K562 (cell line): ENCODE results near the gene RPS6KA2. TPM values are rescaled to one million over a fixed set of nuclear protein-coding genes. Genes with fewer than 3 reads are reported as not detected.

Source experiments
- ATAC-seq: fragments of 200-7000 bp; cut with Tn5 transposase; 3 replicates; pipeline ENCODE4 v1.9.1; 2020; ENCODE audit warnings: moderate library complexity
- BruUV-seq: library from RNA; stranded (reverse); fragments of 400-500 nt; replicated peaks from 2 replicates; lab custom pipeline; 2021; lab: Mats Ljungman, UMichigan
- CTCF ChIA-PET: fragments of 300-600 bp; formaldehyde crosslinking; extraction: SDS; loops from one replicate; lab custom pipeline; 2021; ENCODE audit warnings: low intra/inter-chr PET ratio; lab: Yijun Ruan, JAX
- POLR2A ChIA-PET: fragments of 300-600, 350-650 bp; sonication (Branson Sonifier 250); formaldehyde crosslinking; extraction: SDS; loops from one replicate; lab custom pipeline; 2021; ENCODE audit warnings: antibody characterized with exemption, inconsistent platforms; lab: Yijun Ruan, JAX
- DNase-seq, 4 experiments: peaks; one replicate each; pipeline versions ENCODE4 v3.0.0 to v3.0.0-alpha.2; 2011 to 2018; ENCODE audit warnings: low spot score in 3 of 4, mixed read lengths in 3 of 4; ENCODE audit errors: extremely low read depth in 1 of 4
- FAIRE-seq: peaks from 2 replicates; lab custom pipeline; 2011; peaks lifted over from hg19 to GRCh38; lab: Jason Lieb, UNC
- H2AFZ ChIP-seq: 2 replicates; pipeline ENCODE4 v1.6.0; 2011; ENCODE audit warnings: low read depth, low read length, control low read depth, inconsistent platforms
- H3K27ac ChIP-seq: fragments of 200-600 bp; 3 replicates; pipeline ENCODE4 v1.8.0; 2011; ENCODE audit warnings: low read depth, mild to moderate bottlenecking, control low read depth, inconsistent platforms, low read length, moderate library complexity, mixed read lengths; ENCODE audit errors: extremely low read depth
- H3K27me3 ChIP-seq, 2 experiments: fragments of 300-600 bp in 1 of 2; 2 replicates in 1 of 2; 3 replicates in 1 of 2; pipeline versions ENCODE4 v1.6.0 to v1.8.0; 2011; ENCODE audit warnings: inconsistent platforms in 2 of 2, low read length in 2 of 2, mild to moderate bottlenecking in 1 of 2, mixed read lengths in 1 of 2, moderate library complexity in 1 of 2; ENCODE audit not compliant: control insufficient read depth in 2 of 2, insufficient read depth in 2 of 2
- H3K36me3 ChIP-seq: fragments of 300-600 bp; 3 replicates; pipeline ENCODE4 v1.8.0; 2011; ENCODE audit warnings: mild to moderate bottlenecking, low read length, inconsistent platforms; ENCODE audit not compliant: control insufficient read depth, insufficient read depth
- H3K4me1 ChIP-seq, 2 experiments: fragments of 200-600 bp in 1 of 2; replicated peaks in 1 of 2; 2 replicates in 1 of 2; 3 replicates in 1 of 2; pipeline versions ENCODE4 v1.5.1 to v1.8.0; 2011; ENCODE audit warnings: inconsistent platforms in 2 of 2, low read length in 2 of 2, mild to moderate bottlenecking in 1 of 2, mixed read lengths in 1 of 2, moderate library complexity in 1 of 2; ENCODE audit not compliant: control insufficient read depth in 2 of 2, insufficient read depth in 2 of 2
- H3K4me2 ChIP-seq: 2 replicates; pipeline ENCODE4 v1.6.1; 2011; ENCODE audit warnings: low read length, control low read depth, inconsistent platforms, mixed read lengths; ENCODE audit not compliant: insufficient read depth
- H3K4me3 ChIP-seq: fragments of 200-600 bp; sonication (generic), shearing (Covaris generic); 2 replicates; pipeline ENCODE4 v1.5.1; 2016; ENCODE audit warnings: control low read depth, inconsistent platforms
- H3K79me2 ChIP-seq: fragments of 200-600 bp; 3 replicates; pipeline ENCODE4 v1.8.0; 2011; ENCODE audit warnings: low read length, inconsistent platforms; ENCODE audit not compliant: control insufficient read depth, insufficient read depth
- H3K9ac ChIP-seq, 2 experiments: 2 replicates each; pipeline versions ENCODE4 v1.6.0 to v1.6.1; 2011; ENCODE audit warnings: low read depth in 2 of 2, low read length in 2 of 2, control low read depth in 1 of 2, inconsistent platforms in 1 of 2, mild to moderate bottlenecking in 1 of 2, mixed read lengths in 1 of 2; ENCODE audit not compliant: insufficient read depth in 1 of 2
- H3K9me1 ChIP-seq: one replicate; pipeline ENCODE4 v1.6.0; 2011; ENCODE audit warnings: inconsistent platforms, mild to moderate bottlenecking, low read length, moderate library complexity; ENCODE audit not compliant: control insufficient read depth, insufficient read depth
- H3K9me3 ChIP-seq: replicated peaks from 2 replicates; pipeline ENCODE4 v1.5.1; 2011; ENCODE audit warnings: low read depth, low read length, inconsistent platforms; ENCODE audit not compliant: control insufficient read depth, insufficient read depth
- H4K20me1 ChIP-seq: replicated peaks from 2 replicates; pipeline ENCODE4 v1.6.1; 2011; ENCODE audit warnings: low read length, inconsistent platforms, mixed read lengths; ENCODE audit not compliant: control insufficient read depth, insufficient read depth
- BCOR ChIP-seq: fragments of 450-650 bp; IDR thresholded peaks from 2 replicates; pipeline ENCODE4 v1.6.1; 2016
- E2F3 ChIP-seq: fragments of 250-450 bp; sonication (Bioruptor Pico); IDR thresholded peaks from 2 replicates; pipeline ENCODE4 v1.4.0; 2020; ENCODE audit warnings: mild to moderate bottlenecking
- IRF1 ChIP-seq: sonication (generic); formaldehyde crosslinking; IDR thresholded peaks from 2 replicates; pipeline ENCODE4 v1.8.0; 2022; ENCODE audit warnings: missing genetic modification reagents, mild to moderate bottlenecking, borderline replicate concordance
- KLF13 ChIP-seq: fragments of 450-650 bp; IDR thresholded peaks from 2 replicates; pipeline ENCODE4 v1.6.1; 2016; ENCODE audit warnings: missing genetic modification characterization, low read depth, mild to moderate bottlenecking, missing compliant biosample characterization, moderate library complexity, borderline replicate concordance
- LEF1 ChIP-seq: fragments of 450-650 bp; IDR thresholded peaks from 2 replicates; pipeline ENCODE4 v1.6.1; 2016; ENCODE audit warnings: mild to moderate bottlenecking
- MCM2 ChIP-seq: fragments of 450-650 bp; IDR thresholded peaks from 2 replicates; pipeline ENCODE4 v1.6.1; 2017; ENCODE audit warnings: low read depth, mild to moderate bottlenecking
- RBM34 ChIP-seq: fragments of 200-400 bp; formaldehyde crosslinking; IDR thresholded peaks from 2 replicates; pipeline ENCODE4 v1.6.1; 2018; ENCODE audit warnings: low read length, borderline replicate concordance; ENCODE audit not compliant: insufficient read depth
- SMARCE1 ChIP-seq: fragments of 450-650 bp; IDR thresholded peaks from 2 replicates; pipeline ENCODE4 v1.7.1; 2016; ENCODE audit warnings: mild to moderate bottlenecking
- SMC3 ChIP-seq: conservative IDR thresholded peaks from 2 replicates; pipeline ENCODE4 v1.6.1; 2011; ENCODE audit warnings: low read depth, low read length, improper control_type of control experiment; ENCODE audit not compliant: insufficient read depth
- THAP7 ChIP-seq: fragments of 250-450 bp; sonication (Bioruptor Pico); IDR thresholded peaks from 2 replicates; pipeline ENCODE4 v1.5.0; 2021
- XRCC5 ChIP-seq: fragments of 200-400 bp; formaldehyde crosslinking; IDR thresholded peaks from 2 replicates; pipeline ENCODE4 v1.6.1; 2017; ENCODE audit warnings: low read depth, mild to moderate bottlenecking, low read length
- ZEB2 ChIP-seq: fragments of 450-650 bp; IDR thresholded peaks from 2 replicates; pipeline ENCODE4 v1.6.1; 2016
- ZNF134 ChIP-seq: fragments of 250-450 bp; sonication (Bioruptor Pico); conservative IDR thresholded peaks from 2 replicates; pipeline ENCODE4 v1.4.0; 2020
- ZNF140 ChIP-seq: fragments of 250-450 bp; sonication (Bioruptor Pico); IDR thresholded peaks from 2 replicates; pipeline ENCODE4 v1.8.0; 2021; ENCODE audit warnings: moderate library complexity, mild to moderate bottlenecking, inconsistent platforms
- WGBS: fragments of 100-300 bp; shearing (Covaris generic); methylation state at CpG from one replicate; pipeline ENCODE4 v1.1.6; 2016; ENCODE audit warnings: low coverage, mixed read lengths; ENCODE audit not compliant: insufficient coverage; ENCODE audit errors: missing lambda C conversion rate; 5-methylcytosine and 5-hydroxymethylcytosine counted together
- in situ Hi-C: fragments of 300-500 bp; cut with MboI; formaldehyde crosslinking; loops from 4 replicates; pipeline ENCODE4 v1.15.0; 2018; ENCODE audit warnings: inconsistent platforms, mixed read lengths
- intact Hi-C: fragments of 100-400 bp; cut with micrococcal nuclease; formaldehyde crosslinking; loops from 2 replicates; pipeline ENCODE4 v1.14.2; 2022
- polyA plus RNA-seq, 8 experiments: library from polyadenylated mRNA; depleted of rRNA in 4 of 8; stranded (reverse) in 5 of 8; unstranded in 3 of 8; fragments of >200 nt; fragmentation: Nextera tagmentation in 2 of 8; fragmentation: Illumina TruSeq in 1 of 8; extraction: Ambion mirVana in 2 of 8; extraction: Trizol in 1 of 8; gene quantifications; 2 replicates each; pipeline versions ENCODE4 v1.2.1 to v1.2.3, GENCODE V29; 2011 to 2014; ENCODE audit warnings: inconsistent platforms in 1 of 8, missing spikeins in 1 of 8
- total RNA-seq, 7 experiments: library from RNA; depleted of rRNA in 6 of 7; stranded (reverse); fragments of >200 nt in 6 of 7; fragmentation: Illumina TruSeq in 2 of 7; extraction: Trizol in 2 of 7; gene quantifications; 2 replicates each; pipeline versions ENCODE4 v1.2.1 to v1.2.3, GENCODE V29; 2011 to 2021; ENCODE audit warnings: low replicate concordance in 1 of 7
- TF ChIP-seq, protein P1 (sequence below): fragments of 450-650 bp; formaldehyde crosslinking; IDR thresholded peaks from 2 replicates; pipeline ENCODE4 v1.4.0; 2020; ENCODE audit warnings: mild to moderate bottlenecking, moderate library complexity
- TF ChIP-seq, protein P2 (sequence below), 2 experiments: fragments of 450-650 bp in 1 of 2; sonication (generic) in 1 of 2; formaldehyde crosslinking in 1 of 2; IDR thresholded peaks in 1 of 2; conservative IDR thresholded peaks in 1 of 2; 2 replicates each; pipeline versions ENCODE4 v1.6.1 to v1.8.1; 2016 to 2023; ENCODE audit warnings: mild to moderate bottlenecking in 2 of 2, moderate library complexity in 2 of 2, inconsistent platforms in 1 of 2, missing genetic modification reagents in 1 of 2
- TF ChIP-seq, protein P3 (sequence below): fragments of 250-450 bp; sonication (Bioruptor Pico); IDR thresholded peaks from 2 replicates; pipeline ENCODE4 v1.5.1; 2021; ENCODE audit warnings: mild to moderate bottlenecking

The RPS6KA2 gene
- total and polyA plus RNA-seq, 9 of the 15 experiments (the other 6 are each of a cell fraction or from before 2014, with no cell fraction given) = 0.29 to 1.00 (median 0.53) TPM

DNA sequence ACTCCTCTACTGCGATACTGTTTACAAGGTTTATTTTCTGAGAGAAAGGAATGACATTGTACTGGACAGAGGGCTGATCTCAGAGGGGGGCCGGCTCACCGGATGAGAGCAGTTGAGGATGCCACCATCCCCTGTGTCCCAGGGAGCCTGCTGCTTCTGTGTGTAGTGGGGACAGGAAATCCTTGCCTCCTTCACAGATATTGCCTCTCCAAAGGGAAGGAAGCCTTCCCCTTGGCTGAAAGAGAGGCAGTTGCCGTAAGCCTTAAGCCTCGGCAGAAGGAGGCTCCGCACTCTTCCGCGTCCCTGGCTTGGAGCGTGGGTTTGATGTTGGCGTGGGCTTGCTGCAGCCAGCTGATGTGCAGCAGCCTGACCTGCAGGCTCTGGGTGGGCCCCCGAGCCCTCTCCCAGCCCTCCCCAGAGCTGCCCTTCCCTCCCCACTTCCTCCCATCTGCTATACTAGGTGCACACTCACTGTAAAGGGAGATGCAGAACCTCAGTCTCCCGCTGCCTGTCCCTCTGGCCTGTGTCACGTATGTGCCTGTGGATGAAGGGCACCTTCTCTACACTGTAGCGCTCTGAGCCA lies 45.7 kb upstream of the RPS6KA2 start (continued):
- TF ChIP-seq E2F3 (CRISPR knock-in tag) (no peak), MCM2 (no peak), SMARCE1 (no peak)
- TF ChIP-seq, all 486 proteins: peak for 0

DNA sequence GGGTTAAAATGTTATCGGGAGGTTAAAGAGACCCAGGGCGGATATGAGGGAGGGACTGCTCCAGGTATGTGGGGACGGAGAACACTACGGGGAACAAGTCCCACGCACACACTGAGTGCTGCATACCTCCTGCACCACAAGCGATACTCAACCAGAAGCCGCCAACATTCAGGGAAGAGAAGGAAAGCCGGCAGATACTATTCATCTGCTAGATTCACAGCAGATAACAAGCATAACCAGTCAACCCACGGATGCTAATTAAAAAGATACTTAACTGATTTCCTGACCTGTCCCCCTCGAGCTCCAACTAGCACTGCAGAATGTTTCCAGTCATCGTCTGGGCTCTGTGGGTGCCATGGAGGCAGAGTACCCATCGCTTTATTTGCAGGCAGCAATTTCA lies 45.1 kb upstream of the RPS6KA2 start:
- H3K4me2 ChIP-seq = no peak overlapping the region
- H3K4me1 ChIP-seq = no peaks in the 10 kb centered on the region; a peak in 1 of 5 replicates
- DNase-seq = no peak
- no TSS peak for BruUV-seq
- no peak overlapping the region for H3K4me3 ChIP-seq
- ChIA-PET POLR2A (interaction anchor here (0.5 to 1.4 kb wide), 2 partner anchors 25 to 170 kb away, joined by 3 read pairs; no protein-coding TSS in a partner anchor), CTCF (no interaction called here)
- H2AFZ ChIP-seq = no peak overlapping the region
- no peak overlapping the region for H3K27ac ChIP-seq
- H3K9me1 ChIP-seq = no peaks in the 10 kb centered on the region
- no peaks in the 10 kb centered on the region for H3K9me3 ChIP-seq
- H3K9ac ChIP-seq = no peak overlapping the region
- no peaks in the 10 kb centered on the region for H3K36me3 ChIP-seq
- 2% methylated on average over 12 of the region's 12 CpGs for WGBS
- H3K27me3 ChIP-seq = peaks cover 29 to 75% of the 10 kb centered on the region in 2 experiments
- in situ Hi-C loops (no loop called here), intact Hi-C loops (no loop called here)
- no peak for FAIRE-seq
- no peaks in the 10 kb centered on the region for H3K79me2 ChIP-seq
- no peak for ATAC-seq
- H4K20me1 ChIP-seq = peaks cover 3% of the 10 kb centered on the region; the same call in 1 of the 2 replicates
- TF ChIP-seq THAP7 (no peak), ZNF134 (CRISPR knock-in tag) (no peak), RBM34 (no peak), XRCC5 (no peak), SMC3 (no peak), ZNF140 (CRISPR knock-in tag) (no peak), ZEB2 (no peak), KLF13 (tag) (no peak), IRF1 (CRISPR knock-in tag) (no peak), LEF1 (no peak), BCOR (no peak)
- TF ChIP-seq, protein P1, sequence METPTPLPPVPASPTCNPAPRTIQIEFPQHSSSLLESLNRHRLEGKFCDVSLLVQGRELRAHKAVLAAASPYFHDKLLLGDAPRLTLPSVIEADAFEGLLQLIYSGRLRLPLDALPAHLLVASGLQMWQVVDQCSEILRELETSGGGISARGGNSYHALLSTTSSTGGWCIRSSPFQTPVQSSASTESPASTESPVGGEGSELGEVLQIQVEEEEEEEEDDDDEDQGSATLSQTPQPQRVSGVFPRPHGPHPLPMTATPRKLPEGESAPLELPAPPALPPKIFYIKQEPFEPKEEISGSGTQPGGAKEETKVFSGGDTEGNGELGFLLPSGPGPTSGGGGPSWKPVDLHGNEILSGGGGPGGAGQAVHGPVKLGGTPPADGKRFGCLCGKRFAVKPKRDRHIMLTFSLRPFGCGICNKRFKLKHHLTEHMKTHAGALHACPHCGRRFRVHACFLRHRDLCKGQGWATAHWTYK = no peak
- TF ChIP-seq, protein P2, sequence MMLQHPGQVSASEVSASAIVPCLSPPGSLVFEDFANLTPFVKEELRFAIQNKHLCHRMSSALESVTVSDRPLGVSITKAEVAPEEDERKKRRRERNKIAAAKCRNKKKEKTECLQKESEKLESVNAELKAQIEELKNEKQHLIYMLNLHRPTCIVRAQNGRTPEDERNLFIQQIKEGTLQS (IDR thresholded peaks at IDR 0.05) = no peak
- TF ChIP-seq, protein P2 (CRISPR knock-in tag; conservative IDR thresholded peaks at IDR 0.05) = no peak
- TF ChIP-seq, protein P3, sequence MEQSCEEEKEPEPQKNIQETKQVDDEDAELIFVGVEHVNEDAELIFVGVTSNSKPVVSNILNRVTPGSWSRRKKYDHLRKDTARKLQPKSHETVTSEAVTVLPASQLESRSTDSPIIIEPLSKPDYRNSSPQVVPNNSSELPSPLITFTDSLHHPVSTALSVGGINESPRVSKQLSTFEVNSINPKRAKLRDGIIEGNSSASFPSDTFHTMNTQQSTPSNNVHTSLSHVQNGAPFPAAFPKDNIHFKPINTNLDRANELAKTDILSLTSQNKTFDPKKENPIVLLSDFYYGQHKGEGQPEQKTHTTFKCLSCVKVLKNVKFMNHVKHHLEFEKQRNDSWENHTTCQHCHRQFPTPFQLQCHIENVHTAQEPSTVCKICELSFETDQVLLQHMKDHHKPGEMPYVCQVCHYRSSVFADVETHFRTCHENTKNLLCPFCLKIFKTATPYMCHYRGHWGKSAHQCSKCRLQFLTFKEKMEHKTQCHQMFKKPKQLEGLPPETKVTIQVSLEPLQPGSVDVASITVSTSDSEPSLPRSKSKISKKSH (CRISPR knock-in tag) = no peak
